ENCODE results near the gene TRIM56.

TRIM56 gene

DNA sequence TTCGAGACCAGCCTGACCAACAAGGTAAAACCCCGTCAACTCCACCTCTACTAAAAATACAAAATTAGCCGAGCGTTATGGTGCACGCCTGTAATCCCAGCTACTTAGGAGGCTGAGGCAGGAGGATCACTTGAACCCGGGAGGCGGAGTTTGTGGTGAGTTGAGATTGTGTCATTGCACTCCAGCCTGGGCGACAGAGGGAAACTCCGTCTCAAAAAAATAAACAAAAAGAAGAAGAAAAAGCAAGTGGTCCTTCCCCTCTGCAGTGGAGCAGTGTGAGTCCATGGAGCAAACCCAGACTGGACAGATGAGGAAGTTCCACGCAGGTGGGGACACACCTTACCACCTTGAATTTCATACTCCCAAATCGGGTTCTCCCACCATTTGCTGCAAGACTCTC, 28.6 kb downstream of the TRIM56 start:
- no peak overlapping the region for H3K4me2 ChIP-seq (ENCODE audit: low read length)
- H3K4me3 ChIP-seq (ENCODE audit: low read depth, low read length): no peak overlapping the region
- no peak overlapping the region for H3K27ac ChIP-seq
- H2AFZ ChIP-seq: no peak overlapping the region
- no peaks in the 10 kb centered on the region for H3K27me3 ChIP-seq (ENCODE audit: control insufficient read depth, insufficient read depth, low read length)
- TF ChIP-seq, protein P1, sequence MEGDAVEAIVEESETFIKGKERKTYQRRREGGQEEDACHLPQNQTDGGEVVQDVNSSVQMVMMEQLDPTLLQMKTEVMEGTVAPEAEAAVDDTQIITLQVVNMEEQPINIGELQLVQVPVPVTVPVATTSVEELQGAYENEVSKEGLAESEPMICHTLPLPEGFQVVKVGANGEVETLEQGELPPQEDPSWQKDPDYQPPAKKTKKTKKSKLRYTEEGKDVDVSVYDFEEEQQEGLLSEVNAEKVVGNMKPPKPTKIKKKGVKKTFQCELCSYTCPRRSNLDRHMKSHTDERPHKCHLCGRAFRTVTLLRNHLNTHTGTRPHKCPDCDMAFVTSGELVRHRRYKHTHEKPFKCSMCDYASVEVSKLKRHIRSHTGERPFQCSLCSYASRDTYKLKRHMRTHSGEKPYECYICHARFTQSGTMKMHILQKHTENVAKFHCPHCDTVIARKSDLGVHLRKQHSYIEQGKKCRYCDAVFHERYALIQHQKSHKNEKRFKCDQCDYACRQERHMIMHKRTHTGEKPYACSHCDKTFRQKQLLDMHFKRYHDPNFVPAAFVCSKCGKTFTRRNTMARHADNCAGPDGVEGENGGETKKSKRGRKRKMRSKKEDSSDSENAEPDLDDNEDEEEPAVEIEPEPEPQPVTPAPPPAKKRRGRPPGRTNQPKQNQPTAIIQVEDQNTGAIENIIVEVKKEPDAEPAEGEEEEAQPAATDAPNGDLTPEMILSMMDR (IDR thresholded peaks at IDR 0.05): no peak
- no peaks in the 10 kb centered on the region for H3K4me1 ChIP-seq
- no peaks in the 10 kb centered on the region for H3K79me2 ChIP-seq
- no peak overlapping the region for H3K9ac ChIP-seq
- H3K9me3 ChIP-seq (ENCODE audit: control insufficient read depth, low read length): no peaks in the 10 kb centered on the region
- no peaks in the 10 kb centered on the region for H3K36me3 ChIP-seq (ENCODE audit: control insufficient read depth, insufficient read depth, low read length)

DNA sequence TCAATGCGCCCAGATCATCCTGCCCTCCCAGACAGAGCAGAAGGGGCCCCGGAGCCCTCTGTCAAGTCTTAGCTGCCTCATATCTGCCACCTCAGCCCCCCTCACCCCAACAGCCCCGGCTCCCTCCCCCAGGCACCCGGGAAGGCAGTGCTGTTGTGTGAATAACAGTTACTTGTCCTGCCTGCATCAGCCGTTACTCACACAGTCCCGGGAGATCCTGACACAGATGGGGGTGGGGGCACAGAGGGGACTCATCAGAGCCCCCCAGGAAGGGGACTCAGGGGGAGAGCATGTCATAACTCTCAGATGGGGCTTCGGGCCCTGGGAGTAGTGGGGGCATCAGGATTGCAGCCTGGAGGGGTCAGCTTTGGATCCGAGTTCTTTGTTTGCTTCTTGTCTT, 29.2 kb downstream of the TRIM56 start:
- Histone ChIP-seq H3K79me2 (no peaks in the 10 kb centered on the region), H3K9ac (no peak overlapping the region), H3K27me3 (ENCODE audit: control insufficient read depth, insufficient read depth, low read length) (no peaks in the 10 kb centered on the region), H3K27ac (no peak overlapping the region), H3K4me1 (no peaks in the 10 kb centered on the region), H3K4me2 (ENCODE audit: low read length) (no peak overlapping the region), H3K36me3 (ENCODE audit: control insufficient read depth, insufficient read depth, low read length) (no peaks in the 10 kb centered on the region), H3K9me3 (ENCODE audit: control insufficient read depth, low read length) (no peaks in the 10 kb centered on the region), H3K4me3 (ENCODE audit: low read depth, low read length) (no peak overlapping the region), H2AFZ (no peak overlapping the region)
- TF ChIP-seq, protein P1 (IDR thresholded peaks at IDR 0.05): no peak

DNA sequence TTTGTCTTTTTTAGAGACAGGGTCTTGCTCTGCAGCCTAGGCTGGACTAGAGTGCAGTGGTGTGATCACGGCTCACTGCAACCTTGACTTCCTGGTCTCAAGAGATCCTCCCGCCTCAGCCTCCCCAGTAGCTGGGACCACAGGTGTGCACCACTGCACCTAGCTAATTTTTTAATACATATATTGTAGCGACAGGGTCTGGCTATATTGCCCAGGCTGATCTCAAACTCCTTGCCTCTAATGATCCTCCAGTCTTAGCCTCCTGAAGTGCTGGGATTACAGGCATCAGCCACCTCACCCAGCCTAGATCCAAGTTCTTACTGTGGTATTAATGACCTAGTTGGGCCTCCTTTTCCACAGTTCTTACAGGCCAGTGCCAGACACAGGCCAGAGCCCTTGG, 29.9 kb downstream of the TRIM56 start:
- Histone ChIP-seq H3K9ac (no peak overlapping the region), H3K27me3 (ENCODE audit: control insufficient read depth, insufficient read depth, low read length) (no peaks in the 10 kb centered on the region), H3K4me2 (ENCODE audit: low read length) (no peak overlapping the region), H3K36me3 (ENCODE audit: control insufficient read depth, insufficient read depth, low read length) (no peaks in the 10 kb centered on the region), H3K4me1 (no peaks in the 10 kb centered on the region), H3K9me3 (ENCODE audit: control insufficient read depth, low read length) (no peaks in the 10 kb centered on the region), H3K27ac (no peak overlapping the region), H2AFZ (no peak overlapping the region), H3K79me2 (no peaks in the 10 kb centered on the region), H3K4me3 (ENCODE audit: low read depth, low read length) (no peak overlapping the region)
- TF ChIP-seq, protein P1 (IDR thresholded peaks at IDR 0.05): no peak

DNA sequence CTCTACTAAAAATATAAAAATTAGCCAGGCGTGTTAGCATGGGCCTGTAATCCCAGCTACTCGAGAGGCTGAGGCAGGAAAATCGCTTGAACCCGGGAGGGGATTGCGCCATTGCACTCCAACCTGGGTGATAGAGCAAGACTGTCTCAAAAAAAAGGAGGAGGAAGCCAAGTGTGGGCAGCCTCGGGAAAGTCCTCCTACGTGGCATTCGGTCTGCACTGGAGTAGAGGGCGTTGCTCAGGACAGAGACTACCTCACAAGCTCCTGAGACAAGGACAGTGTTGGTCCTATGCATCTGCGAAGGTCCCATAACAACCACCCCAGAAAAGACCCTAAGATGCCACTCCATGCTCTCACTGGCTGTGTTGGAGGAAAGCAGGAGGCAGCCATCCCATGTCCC, 31.6 kb downstream of the TRIM56 start:
- Histone ChIP-seq H3K79me2 (no peaks in the 10 kb centered on the region), H3K9me3 (ENCODE audit: control insufficient read depth, low read length) (no peaks in the 10 kb centered on the region), H3K4me3 (ENCODE audit: low read depth, low read length) (no peak overlapping the region), H3K27me3 (ENCODE audit: control insufficient read depth, insufficient read depth, low read length) (no peaks in the 10 kb centered on the region), H2AFZ (no peak overlapping the region), H3K27ac (no peak overlapping the region), H3K9ac (no peak overlapping the region), H3K4me2 (ENCODE audit: low read length) (no peak overlapping the region), H3K36me3 (ENCODE audit: control insufficient read depth, insufficient read depth, low read length) (no peaks in the 10 kb centered on the region), H3K4me1 (no peaks in the 10 kb centered on the region)
- TF ChIP-seq, protein P1 (IDR thresholded peaks at IDR 0.05): no peak

DNA sequence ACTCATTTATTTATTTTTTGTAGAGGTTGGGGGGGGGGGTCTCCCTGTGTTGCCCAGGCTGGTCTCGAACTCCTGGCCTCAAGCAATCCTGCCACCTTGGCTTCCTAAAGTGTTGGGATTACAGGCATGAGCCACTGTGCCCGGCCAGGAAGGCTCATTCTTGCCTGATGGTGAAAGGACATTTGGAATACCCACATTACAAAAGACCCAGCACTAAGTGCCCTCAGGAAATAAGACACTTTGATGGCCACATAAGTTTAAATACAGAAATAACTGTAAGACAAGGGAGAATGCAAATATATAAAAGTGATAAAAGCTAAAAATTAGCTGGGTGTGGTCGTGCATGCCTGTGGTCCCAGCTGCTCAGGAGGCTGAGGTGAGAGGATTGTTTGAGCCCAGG, 33.6 kb downstream of the TRIM56 start:
- no peak overlapping the region for H3K4me2 ChIP-seq (ENCODE audit: low read length)
- TF ChIP-seq, protein P1 (IDR thresholded peaks at IDR 0.05): no peak
- no peak overlapping the region for H2AFZ ChIP-seq
- H3K4me1 ChIP-seq: no peaks in the 10 kb centered on the region
- no peak overlapping the region for H3K9ac ChIP-seq
- H3K4me3 ChIP-seq (ENCODE audit: low read depth, low read length): no peak overlapping the region
- H3K9me3 ChIP-seq (ENCODE audit: control insufficient read depth, low read length): no peaks in the 10 kb centered on the region
- no peaks in the 10 kb centered on the region for H3K36me3 ChIP-seq (ENCODE audit: control insufficient read depth, insufficient read depth, low read length)
- H3K79me2 ChIP-seq: no peaks in the 10 kb centered on the region
- no peak overlapping the region for H3K27ac ChIP-seq
- H3K27me3 ChIP-seq (ENCODE audit: control insufficient read depth, insufficient read depth, low read length): no peaks in the 10 kb centered on the region
